GM18951 (cell line): Measurements from ENCODE around the gene NLRP10.

Experiments used
- POLR2A ChIP-seq: IDR thresholded peaks from 4 replicates; pipeline ENCODE4 v1.6.1; 2011; ENCODE audit warnings: mild to moderate bottlenecking; ENCODE audit not compliant: insufficient read length, insufficient read depth; ENCODE audit errors: extremely low read depth
- in situ Hi-C: fragments of 300-500 bp; cut with MboI; formaldehyde crosslinking; loops from one replicate; pipeline ENCODE4 v1.12.0; 2022; ENCODE audit warnings: low sequenced_read_pairs, mixed read lengths, inconsistent platforms; ENCODE audit not compliant: unreplicated experiment

The NLRP10 gene, protein sequence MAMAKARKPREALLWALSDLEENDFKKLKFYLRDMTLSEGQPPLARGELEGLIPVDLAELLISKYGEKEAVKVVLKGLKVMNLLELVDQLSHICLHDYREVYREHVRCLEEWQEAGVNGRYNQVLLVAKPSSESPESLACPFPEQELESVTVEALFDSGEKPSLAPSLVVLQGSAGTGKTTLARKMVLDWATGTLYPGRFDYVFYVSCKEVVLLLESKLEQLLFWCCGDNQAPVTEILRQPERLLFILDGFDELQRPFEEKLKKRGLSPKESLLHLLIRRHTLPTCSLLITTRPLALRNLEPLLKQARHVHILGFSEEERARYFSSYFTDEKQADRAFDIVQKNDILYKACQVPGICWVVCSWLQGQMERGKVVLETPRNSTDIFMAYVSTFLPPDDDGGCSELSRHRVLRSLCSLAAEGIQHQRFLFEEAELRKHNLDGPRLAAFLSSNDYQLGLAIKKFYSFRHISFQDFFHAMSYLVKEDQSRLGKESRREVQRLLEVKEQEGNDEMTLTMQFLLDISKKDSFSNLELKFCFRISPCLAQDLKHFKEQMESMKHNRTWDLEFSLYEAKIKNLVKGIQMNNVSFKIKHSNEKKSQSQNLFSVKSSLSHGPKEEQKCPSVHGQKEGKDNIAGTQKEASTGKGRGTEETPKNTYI

DNA sequence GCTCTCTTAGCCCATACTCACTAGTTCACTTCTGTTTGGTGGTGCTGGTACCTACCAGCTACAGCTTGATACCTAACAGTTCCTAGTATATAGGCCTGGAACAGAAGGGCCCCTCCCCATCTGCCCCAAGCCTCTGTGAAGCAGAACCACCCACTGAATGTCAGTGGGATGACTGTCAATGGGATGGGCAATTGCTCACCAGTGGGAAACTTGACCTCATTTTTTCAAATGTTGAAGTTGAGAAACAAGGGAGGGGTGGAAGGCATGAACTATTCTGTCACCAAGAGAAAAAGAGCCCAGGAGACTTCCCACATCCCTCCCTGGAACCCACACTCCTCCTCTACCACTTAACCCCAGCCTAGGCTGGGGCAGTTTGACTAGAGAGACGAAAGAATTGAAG lies at the start of gene NLRP10:
Gene NLRP10, minus strand, starts transcription at position 62 of the 400 bp plus-strand sequence. CDS start 1,952 bp downstream, outside the sequence.
- no peak for TF ChIP-seq POLR2A
- in situ Hi-C loops: no loop called here

DNA sequence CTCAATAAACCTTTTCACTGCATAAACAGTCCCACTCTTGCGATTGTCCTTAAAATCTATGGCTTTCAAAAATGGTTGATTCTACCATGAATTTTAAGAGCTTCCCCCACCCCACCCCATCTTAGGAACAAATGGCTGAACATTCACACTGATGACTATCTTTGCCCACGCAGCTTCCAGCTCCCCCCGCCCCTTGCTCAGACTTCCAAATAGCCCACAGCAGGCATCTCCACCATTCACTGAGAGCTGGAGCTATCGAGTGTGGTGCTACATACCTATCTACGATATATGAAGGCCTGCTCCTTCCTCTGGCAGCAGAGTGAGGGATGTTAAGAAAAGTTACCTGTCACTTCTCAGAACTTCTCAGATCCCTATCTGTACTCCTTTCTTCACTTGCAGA lies 48.6 kb upstream of the NLRP10 start:
- TF ChIP-seq POLR2A: no peak
- in situ Hi-C loops: no loop called here

DNA sequence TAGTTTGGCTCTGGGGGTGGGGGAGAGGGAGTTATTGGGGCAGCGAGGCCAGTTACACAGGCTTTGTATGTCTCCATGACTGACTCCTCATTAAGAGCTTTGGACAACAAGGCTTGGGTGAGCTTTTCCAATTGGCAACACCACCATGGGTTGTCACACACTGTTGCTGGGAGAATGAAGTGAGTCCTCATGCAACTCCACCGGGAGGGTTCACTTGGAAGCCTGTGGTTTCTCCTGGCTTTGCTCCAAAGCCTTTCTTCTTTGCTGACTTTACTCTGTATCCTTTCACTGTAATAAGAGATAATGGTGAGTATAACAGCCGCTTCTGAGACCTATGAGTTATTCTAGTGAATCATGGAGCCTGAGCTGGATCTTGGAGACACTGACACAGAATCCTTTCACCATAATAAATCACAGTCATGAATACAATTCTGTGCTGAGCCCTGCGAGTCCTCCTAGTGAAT lies 46.8 kb upstream of the NLRP10 start:
- no peak for TF ChIP-seq POLR2A
- in situ Hi-C loops: no loop called here

DNA sequence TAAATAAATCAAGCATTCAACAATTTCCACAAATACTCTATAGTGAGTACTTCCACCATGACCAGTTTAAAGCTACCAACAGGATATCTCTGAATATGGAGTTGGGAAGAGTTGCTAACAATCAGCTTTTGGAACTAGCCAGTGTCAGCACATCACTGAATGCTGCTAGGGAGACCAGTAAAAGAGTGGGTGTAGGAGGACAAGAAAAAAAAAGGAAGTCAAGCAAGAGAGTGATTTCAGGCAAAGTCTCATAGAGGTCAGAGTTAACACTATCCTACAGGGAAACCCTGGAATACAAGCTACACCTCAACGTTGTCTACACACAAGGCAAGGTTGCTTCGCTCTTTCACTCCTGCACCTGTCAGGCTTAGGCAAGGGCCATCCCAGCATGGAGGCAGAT lies 46.1 kb upstream of the NLRP10 start:
- in situ Hi-C loops: no loop called here
- TF ChIP-seq POLR2A: no peak

- in situ Hi-C loops: loop anchor here (10.0 kb wide), 1 partner anchor 85 kb away; no protein-coding TSS in a partner anchor
- no peak for TF ChIP-seq POLR2A
Observed at GRCh38 chr11:8009856-8010255, 44.6 kb upstream of the NLRP10 start.

GRCh38 chr11:8008212-8008611 lies 43.0 kb upstream of the NLRP10 start:
- no peak for TF ChIP-seq POLR2A
- in situ Hi-C loops: loop anchor here (10.0 kb wide), 1 partner anchor 87 kb away; no protein-coding TSS in a partner anchor

- in situ Hi-C loops: loop anchor here (10.0 kb wide), 1 partner anchor 88 kb away; no protein-coding TSS in a partner anchor
- TF ChIP-seq POLR2A: no peak
Observed at GRCh38 chr11:8006349-8006977, 41.2 kb upstream of the NLRP10 start.

GRCh38 chr11:8005556-8005955 lies 40.3 kb upstream of the NLRP10 start:
- in situ Hi-C loops: loop anchor here (10.0 kb wide), 1 partner anchor 89 kb away; no protein-coding TSS in a partner anchor
- TF ChIP-seq POLR2A: no peak

GRCh38 chr11:8004008-8004407 lies 38.8 kb upstream of the NLRP10 start:
- in situ Hi-C loops: loop anchor here (10.0 kb wide), 1 partner anchor 91 kb away; no protein-coding TSS in a partner anchor
- no peak for TF ChIP-seq POLR2A

- TF ChIP-seq POLR2A: no peak
- in situ Hi-C loops: loop anchor here (10.0 kb wide), 1 partner anchor 92 kb away; no protein-coding TSS in a partner anchor
Observed at GRCh38 chr11:8003187-8003586, 37.9 kb upstream of the NLRP10 start.

GRCh38 chr11:8002676-8003075 lies 37.4 kb upstream of the NLRP10 start:
- in situ Hi-C loops: loop anchor here (10.0 kb wide), 1 partner anchor 92 kb away; no protein-coding TSS in a partner anchor
- no peak for TF ChIP-seq POLR2A

- no peak for TF ChIP-seq POLR2A
- in situ Hi-C loops: loop anchor here (10.0 kb wide), 1 partner anchor 94 kb away; no protein-coding TSS in a partner anchor
Observed at GRCh38 chr11:8000390-8000789, 35.1 kb upstream of the NLRP10 start.

DNA sequence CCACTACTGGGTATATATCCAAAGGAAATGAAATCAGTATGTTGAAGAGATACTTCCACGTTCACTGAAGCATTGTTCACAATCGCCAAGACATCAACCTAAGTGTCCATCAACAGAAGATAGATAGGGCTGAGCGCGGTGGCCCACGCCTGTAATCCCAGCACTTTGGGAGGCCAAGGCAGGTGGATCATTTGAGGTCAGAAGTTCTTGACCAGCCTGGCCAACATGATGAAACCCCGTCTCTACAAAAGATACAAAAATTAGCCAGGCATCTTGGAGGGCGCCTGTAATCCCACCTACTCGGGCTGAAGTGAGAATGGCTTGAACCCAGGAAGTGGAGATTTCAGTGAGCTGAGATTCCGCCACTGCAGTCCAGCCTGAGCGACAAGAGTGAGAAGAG lies 34.5 kb upstream of the NLRP10 start:
- in situ Hi-C loops: loop anchor here (10.0 kb wide), 1 partner anchor 95 kb away; no protein-coding TSS in a partner anchor
- TF ChIP-seq POLR2A: no peak
